Measurements from ENCODE around the gene TEX101.

The TEX101 gene

DNA sequence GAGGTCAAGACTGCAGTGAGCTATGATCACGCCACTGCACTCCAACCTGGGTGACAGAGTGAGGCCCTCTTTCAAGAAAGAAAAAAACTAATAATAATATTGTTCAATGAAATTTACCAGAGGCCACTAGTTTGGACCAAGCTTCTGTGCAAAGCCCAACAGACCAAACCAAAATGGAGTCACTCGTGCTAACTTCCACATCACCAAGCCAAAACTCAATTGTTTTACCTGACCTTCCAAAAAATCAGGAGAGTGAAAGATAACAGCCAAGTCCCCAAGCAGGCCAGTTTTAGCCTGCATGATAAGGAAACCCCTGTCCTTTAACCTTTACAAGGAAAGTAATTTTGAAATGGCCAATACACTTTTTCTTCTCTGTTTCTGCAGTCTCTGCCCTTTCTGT is 30.7 kb downstream of the TEX101 start:
- DNase-seq (ENCODE audit: low read depth in 2 of 3, low spot score in 1 of 3): no peak

DNA sequence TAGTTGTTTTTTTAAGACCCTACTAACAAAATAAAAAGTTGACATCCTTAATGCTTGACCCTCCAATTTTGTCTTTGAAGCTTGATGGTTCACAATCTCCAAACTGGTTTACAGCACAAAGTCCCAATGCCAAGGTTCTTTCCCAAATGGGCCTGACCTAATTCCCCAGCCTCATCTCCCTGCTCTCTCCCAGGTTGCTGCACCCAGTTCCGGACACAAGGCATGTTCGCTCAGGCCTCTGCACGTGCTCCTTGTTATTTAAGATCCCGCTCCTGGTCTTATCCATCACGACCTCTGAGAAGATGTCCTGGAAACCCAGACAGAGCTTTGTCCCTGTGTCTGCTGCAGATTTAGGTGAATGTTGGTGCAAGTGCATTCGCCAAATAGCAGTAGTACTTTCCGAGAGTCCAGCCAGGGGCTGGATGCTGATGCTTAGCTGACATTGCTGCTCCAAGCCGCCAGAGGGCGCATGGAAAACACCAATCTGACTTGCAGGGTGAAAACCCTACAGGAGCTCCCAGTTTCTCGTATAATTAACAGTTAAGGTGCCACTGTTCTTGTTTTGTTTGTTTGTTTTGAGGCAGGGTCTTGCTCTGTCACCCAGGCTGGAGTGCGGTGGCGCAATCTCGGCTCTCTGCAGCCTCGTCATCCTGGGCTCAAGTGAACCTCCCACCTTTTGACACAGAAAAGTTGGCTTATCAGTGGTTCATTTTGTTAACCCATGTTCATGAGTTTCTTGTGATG is 32.2 kb downstream of the TEX101 start:
- peak; percentile 50 to 71 (median 61) for DNase-seq (ENCODE audit: low read depth in 2 of 3, low spot score in 1 of 3)

DNA sequence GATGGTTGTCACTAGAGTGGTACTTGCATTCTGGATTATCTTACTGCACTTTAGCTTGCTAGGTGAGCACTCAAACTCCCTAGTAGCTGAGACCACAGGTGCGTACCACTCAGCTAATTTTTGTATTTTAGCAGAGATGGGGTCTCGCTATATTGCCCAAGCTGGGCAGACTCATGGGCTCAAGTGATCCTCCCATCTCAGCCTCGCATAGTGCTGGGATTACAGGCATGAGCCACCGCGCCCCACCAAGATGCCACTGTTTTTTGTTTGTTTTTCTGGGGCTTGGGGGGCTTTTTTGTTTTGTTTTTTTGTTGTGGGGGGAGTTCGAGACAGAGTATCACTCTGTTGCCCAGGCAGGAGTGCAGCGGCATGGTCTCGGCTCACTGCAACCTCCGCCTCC is 33.0 kb downstream of the TEX101 start:
- no peak for DNase-seq (ENCODE audit: low read depth in 2 of 3, low spot score in 1 of 3)

DNA sequence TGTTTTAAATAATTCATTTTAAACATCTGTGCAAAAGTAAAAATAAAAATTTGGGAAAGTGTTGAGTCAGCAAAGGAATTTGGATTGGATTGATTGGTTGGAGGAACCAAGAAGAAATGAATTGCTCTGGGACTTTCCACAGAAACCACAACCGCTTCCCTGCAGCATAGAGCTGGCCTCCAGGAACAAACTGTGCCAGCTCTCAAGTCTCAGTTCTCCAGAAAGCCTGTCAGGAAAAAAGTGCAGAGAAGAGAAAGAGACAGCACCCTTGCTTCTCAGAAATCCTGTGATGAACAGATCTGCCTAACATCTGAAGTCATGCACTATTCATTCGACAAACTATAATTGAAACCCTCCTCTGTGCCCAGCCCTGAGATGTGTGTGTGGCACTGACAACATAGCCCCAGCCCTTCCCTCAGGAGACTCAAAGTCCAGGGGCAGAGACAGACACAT is 35.9 kb downstream of the TEX101 start:
- DNase-seq (ENCODE audit: low read depth in 2 of 3, low spot score in 1 of 3): no peak

DNA sequence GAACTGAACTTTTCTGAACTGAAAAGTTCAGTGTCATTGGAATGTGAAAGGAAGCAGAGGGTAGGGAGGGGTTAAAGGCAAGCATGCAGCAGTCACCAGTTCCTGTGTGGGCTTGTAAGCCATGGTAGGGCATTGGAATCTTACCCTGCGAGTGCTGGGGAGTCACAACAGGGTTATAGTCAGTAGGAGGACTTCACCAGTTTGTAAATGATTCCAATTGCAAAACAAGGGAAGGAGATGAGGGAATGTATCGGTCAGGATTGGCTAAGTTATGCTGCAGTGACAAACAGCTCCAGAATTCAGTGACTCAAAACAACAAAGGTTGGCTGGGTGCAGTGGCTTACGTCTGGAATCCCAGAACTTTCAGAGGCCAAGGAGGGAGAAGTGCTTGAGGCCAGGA is 37.9 kb downstream of the TEX101 start:
- no peak for DNase-seq (ENCODE audit: low read depth in 2 of 3, low spot score in 1 of 3)

DNA sequence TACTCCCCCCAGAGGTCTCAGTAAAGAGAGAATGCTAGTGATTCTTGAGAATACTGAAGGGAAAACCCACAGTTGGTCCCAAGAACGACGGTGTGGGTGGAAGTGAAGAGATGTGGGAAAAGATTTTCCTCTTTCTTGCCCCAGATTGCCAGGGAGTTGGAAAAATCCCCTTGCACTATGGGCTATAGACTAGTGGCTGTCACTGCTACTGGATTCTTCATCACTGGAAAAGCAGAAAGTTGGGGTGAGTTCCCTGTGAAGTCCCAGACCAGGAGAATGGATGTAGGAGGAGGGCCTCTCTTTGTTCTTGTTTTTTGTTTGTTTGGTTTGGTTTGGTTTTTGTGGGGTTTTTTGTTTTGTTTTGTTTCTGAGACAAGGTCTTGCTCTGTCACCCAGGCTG is 39.3 kb downstream of the TEX101 start:
- no peak for DNase-seq (ENCODE audit: low read depth in 2 of 3, low spot score in 1 of 3)

DNA sequence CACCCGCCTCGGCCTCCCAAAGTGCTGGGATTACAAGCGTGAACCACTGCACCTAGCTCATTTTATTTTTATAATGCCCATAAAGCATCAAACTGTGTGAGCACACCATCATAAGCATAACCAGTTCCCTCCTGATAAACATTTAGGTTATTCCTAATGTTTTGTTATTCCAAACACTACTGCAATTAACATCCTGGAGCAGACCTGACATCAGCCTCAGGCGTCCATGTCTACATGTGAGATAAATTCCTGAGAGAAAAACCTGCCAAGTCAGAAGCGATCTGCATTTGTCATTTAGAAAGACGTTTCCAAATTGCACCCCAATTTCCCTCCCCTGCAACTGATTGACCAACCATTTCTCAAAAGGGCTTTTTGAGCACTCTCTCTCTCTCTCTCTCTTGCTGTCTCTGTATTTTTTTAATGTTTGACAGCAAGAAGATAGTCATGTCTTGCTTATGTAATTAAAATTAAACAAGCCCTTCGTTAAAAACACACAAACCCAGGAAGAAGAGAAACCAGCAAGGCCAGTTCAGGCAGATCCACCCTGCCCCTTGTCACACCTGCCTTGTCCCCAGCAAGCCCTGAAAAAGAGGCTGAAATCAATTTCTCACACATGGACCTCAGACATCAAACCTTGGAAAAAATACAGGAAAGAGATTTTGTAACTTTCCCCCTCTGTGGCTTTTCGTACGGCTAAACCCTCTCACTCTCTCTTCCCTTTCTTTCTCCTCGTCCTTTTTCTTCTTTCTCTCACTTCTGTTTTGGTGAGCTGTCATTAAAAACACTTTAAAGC is 40.8 kb downstream of the TEX101 start:
- DNase-seq (ENCODE audit: low read depth in 2 of 3, low spot score in 1 of 3): no peak

DNA sequence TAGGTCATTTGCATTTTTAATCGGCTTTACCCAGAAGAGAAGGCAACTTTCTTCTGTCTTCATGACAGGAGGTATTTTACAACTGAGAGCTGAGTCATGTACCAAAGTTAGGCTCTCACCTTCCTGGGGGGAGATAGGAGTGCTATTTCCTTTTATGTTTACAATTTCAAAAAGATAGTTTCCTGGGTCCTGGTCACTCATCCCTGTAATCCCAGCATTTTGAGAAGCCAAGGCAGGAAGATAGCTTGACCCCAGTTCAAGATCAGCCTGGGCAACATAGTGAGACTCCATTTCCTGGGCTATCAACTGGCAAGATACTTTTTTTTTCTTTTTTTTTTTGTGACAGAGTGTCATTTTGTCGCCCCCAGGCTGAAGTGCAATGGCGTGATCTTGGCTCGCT is 43.1 kb downstream of the TEX101 start:
- no peak for DNase-seq (ENCODE audit: low read depth in 2 of 3, low spot score in 1 of 3)

DNA sequence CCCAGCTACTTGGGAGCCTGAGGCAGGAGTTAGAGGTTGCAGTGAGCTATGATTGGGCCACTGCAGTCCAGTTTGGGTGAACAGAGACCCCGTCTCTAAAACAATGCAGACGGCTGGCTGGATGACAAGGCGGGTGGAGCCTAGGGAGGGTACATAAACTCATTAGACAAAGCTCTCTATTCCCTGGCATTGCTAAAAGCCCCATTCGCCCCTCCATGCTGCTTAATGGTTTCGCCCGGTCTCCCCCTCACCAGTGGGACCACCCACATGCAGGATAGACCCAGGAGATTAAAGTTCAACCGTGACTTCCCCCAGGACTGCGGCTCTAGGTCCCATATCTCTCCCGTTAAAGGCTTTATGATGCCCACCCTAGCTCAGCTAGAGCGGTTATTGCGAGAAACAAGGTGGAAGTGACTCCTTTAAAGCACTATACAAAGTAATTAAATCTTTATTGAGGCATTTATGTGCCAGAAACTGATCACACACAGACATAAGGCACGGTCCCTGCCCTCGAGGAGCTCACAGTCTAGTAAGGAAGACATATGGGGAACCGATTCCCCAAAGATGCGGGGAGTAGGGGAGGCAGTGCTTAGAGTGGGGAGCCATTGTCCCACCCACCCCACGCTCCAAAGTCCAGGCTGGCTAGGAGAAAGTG is 45.8 kb downstream of the TEX101 start:
- DNase-seq (ENCODE audit: low read depth in 2 of 3, low spot score in 1 of 3): no peak

DNA sequence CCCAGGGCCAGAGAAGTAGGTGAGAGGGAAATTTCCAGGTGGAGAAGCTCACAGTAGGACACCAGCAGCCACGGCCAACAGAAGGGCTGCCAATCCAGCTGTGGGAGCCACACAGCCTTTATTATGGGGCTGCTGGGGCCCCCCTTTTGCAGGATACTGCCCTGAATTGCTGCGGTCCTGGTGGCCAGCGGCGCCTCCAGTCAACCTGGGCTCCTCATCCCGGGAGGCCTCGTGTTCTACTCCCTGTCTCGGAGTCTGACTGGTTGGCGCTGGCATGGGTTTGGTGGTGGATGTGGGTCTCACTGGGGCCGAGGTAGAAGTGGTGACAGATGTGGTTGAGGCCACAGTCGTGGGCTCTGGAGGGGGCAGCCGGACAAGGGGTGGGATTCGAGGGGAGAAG is 46.6 kb downstream of the TEX101 start:
- no peak for DNase-seq (ENCODE audit: low read depth in 2 of 3, low spot score in 1 of 3)

DNA sequence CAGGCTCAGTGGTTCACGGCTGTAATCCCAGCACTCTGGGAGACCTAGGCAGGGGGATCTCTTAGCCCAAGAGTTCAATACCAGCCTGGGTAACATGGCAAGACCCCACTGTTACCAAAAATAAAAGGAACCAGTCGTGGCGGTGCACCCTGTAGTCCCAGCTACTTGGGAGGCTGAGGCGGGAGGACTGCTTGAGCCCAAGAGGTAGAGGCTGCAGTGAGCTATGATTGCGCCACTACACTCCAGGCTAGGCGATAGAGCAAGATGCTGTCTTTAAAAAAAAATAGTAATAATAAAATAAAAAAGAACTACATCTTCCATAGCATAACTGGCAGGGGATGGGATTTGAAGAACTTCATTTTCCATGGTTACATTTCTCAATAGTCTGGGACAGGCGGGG is 47.7 kb downstream of the TEX101 start:
- DNase-seq (ENCODE audit: low read depth in 2 of 3, low spot score in 1 of 3): no peak

DNA sequence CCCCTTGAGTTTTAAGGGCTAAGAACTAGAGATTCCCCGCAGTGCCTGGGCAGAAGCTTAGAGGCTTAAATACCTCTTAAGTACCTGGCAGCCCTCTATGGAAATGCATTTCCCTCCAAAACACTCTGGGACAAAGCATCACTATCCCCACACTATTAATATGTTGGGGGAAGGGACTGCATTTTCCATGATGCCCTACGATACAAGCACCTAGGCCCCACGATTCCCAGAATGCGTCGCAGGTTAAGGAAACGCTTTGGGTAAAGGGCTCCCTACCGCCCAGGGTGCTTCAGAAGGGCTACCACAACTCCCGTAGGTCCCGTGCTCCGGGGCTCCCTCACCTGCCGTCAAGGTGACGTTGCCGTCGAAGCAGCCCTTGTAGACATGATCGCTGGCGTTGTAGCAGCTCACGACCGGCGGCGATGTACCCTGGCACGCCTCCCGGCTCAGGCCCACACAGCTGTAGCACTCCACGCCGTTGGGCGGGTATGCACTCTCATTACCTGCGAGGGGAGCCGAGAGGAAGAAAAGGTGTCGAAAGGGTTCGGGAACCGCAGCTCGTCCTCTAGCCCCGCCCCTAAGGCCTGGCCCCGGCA is 48.2 kb downstream of the TEX101 start:
- no peak for DNase-seq (ENCODE audit: low read depth in 2 of 3, low spot score in 1 of 3)

DNA sequence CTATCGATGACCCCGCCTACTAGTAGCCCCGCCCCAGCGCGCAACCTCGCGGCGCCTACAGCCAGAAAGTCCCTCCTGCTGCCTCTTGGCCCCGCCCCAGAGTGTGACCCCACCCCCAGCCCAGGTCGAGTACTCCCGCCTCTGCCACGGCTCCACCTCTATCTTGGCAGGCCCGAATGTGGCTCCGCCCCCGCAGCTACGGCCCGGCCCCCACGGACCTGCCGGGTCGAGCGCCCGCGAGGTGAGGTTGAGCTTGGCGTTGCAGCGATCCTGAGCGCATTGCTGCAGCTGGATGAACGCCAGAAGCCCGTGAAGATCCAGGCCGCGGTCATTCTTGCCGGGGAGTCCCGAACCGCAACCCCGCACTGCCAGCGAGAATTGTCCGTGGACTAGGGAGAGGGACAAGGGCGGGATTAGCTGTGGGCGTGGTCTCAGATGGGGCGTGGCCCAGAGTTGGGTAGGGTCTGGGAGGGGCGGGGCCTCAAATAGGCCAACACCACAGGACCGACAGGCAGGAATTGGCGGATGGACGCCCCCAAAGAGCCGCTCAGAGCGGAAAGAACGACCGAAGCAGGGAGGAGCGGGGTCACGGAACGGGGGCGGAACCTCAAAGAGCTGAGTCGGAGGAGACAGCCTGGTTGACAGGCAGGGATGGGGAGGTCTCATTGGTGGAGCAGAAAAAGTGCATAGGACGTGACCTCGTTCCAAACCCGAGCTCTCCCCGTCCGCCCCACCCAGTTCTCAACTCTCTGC is 48.9 kb downstream of the TEX101 start:
- DNase-seq (ENCODE audit: low read depth in 2 of 3, low spot score in 1 of 3): peak; percentile 99 to 100 (median 99)

DNA sequence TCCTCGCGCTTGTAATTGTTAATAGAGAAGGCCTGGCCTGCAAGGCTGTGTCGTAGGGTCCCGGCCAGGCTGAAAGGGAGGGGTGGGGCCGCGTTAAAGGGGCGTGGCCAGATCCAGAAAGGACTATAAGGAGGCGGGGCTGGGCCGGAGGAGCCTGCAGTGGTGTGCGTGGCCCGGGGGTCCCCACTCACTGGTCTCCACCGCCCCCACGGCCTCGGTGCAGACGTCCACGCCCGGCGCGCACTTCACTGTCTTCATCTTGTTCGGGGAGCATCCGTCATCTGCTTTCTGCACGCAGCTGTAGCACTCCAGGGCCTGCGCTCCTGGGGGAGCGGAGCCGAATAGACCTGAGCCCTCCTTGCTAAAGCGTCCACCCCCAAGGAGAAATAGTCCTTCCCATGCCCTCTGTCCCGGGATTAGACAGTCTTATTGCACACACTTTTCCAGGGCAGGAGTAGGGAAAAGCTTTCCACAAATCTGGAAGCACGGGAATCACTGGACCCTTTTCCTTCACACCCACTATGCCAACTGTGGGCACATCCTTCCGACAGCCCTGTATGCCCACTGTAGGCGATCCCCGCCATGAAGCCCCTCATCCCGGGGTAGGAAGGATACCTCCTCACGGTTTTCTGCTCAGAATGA is 49.6 kb downstream of the TEX101 start:
- peak in 2 of 3 donors; percentile 61 to 72 for DNase-seq (ENCODE audit: low read depth in 2 of 3, low spot score in 1 of 3)

DNA sequence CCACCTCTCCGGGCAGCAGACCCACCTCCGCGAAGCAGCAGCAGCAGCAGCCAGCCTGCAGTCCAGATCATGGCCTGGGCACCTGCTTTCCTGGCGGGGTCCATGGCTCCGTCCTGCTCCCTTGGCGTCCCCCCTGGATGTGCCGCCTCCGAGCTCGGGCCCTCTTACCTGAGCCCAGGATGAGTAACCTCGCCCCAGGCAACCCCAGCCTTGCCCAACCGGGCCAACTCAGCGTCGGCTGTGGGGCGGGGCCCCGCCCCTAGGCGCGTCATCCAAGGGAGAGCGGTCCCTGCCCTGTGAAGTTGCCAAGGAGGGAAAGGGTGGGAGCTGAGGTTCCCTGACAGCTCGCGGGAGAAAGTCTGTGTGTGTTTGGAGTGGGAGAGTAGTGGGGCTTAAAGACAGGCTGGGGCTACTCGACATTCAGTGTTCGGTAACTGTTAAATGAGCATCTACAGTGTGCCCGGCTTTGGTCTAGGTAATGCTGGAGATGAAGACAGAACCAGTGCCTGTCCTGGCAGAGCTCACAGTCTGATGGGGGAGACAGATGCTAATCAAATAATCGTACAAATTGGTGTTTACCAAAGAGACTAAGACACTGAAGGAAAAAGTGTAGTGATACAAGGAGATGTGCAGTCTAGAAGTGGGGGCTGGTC is 50.9 kb downstream of the TEX101 start, which contains the start of gene LYPD3:
TSS of gene LYPD3 (minus strand) at position 141 of the 653 bp plus-strand sequence. CDS start at position 104, 37 bp downstream.
- no peak for DNase-seq (ENCODE audit: low read depth in 2 of 3, low spot score in 1 of 3)

DNA sequence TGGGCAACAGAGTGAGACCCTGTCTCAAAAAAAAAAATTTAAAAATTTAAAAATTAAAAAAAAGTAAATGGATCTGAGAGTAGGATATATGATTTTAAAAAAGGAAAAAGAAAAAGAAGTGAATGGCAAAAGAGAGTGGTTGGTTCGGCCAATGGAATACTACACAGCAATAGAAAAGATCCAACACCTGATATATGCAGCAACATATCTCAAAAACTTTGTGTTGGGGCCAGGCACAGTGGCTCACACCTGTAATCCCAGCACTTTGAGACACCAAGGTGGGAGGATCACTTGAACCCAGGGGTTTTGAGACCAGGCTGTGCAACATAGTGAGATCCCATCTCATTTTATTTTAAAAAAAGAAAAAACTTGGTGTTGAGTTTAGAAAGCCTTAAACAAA is 52.1 kb downstream of the TEX101 start:
- no peak for DNase-seq (ENCODE audit: low read depth in 2 of 3, low spot score in 1 of 3)

DNA sequence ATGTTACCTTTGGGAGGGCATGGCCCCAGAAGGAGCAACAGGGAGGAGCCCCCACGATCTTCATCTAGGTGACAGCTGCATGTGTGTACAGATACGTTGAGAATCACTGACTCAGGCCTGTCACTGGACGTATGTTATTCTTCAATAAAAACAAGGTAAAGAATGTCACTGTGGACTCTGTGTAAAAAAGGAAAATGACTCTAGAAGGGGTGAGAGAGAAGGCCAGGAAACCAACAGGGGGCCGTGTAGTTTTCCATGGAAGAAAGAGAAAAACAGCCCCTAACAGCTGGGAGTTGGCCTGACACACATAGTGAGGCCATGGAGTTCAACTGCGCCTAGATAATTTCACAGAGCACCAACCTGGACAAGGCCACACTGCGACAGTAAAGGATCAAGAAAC is 52.6 kb downstream of the TEX101 start:
- DNase-seq (ENCODE audit: low read depth in 2 of 3, low spot score in 1 of 3): no peak

DNA sequence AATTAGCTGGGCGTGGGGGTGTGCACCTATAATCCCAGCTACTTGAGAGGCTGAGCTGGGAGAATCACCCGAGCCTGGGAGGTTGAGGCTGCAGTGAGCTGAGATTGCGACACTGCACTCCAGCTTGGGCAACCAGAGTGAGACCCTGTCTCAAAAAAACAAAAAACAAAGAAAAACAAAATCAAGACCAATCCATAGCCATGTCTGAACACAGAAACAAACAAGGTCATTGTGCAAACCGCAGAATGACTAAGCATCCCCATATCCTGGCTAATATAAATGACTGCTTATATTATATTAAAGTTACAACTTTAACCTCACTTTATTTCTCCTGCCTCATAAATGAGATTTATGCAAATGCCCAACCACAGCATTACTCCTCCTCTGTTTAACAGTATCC is 53.0 kb downstream of the TEX101 start:
- DNase-seq (ENCODE audit: low read depth in 2 of 3, low spot score in 1 of 3): no peak
